GM12878 (cell line): Measurements from ENCODE around the gene DLGAP5. TPM values are rescaled to one million over a fixed set of nuclear protein-coding genes. Genes with fewer than 3 reads are reported as not detected.

Experiments
- BCLAF1 ChIP-seq: fragments of 450-650 bp; IDR thresholded peaks from 2 replicates; pipeline ENCODE4 v1.6.1; 2017; ENCODE audit warnings: antibody characterized with exemption, mild to moderate bottlenecking, moderate library complexity
- BRCA1 ChIP-seq: IDR thresholded peaks from 2 replicates; pipeline ENCODE4 v1.6.1; 2011; ENCODE audit warnings: low read depth, low read length, improper control_type of control experiment
- CEBPZ ChIP-seq: fragments of 150-350 bp; IDR thresholded peaks from 2 replicates; pipeline ENCODE4 v1.6.1; 2016; ENCODE audit warnings: low read depth, low read length
- ESRRA ChIP-seq: IDR thresholded peaks from 2 replicates; pipeline ENCODE4 v1.6.1; 2012; ENCODE audit warnings: mild to moderate bottlenecking, low read length, improper control_type of control experiment
- FOS ChIP-seq: IDR thresholded peaks from 3 replicates; pipeline ENCODE4 v1.6.1; 2011; ENCODE audit warnings: borderline replicate concordance; ENCODE audit not compliant: insufficient read length; ENCODE audit errors: extremely low read depth
- GABPA ChIP-seq: IDR thresholded peaks from 2 replicates; pipeline ENCODE4 v1.6.1; 2014; ENCODE audit warnings: antibody characterized with exemption, low read depth, mild to moderate bottlenecking, inconsistent platforms
- HSF1 ChIP-seq: fragments of 150-350 bp; IDR thresholded peaks from 2 replicates; pipeline ENCODE4 v1.6.1; 2014; ENCODE audit warnings: mild to moderate bottlenecking, low read depth, low read length
- IKZF2 ChIP-seq, 2 experiments: fragments of 450-650 bp; IDR thresholded peaks; 2 replicates each; pipeline ENCODE4 v1.6.1; 2017; ENCODE audit warnings: mild to moderate bottlenecking in 2 of 2, moderate library complexity in 2 of 2
- IRF3 ChIP-seq: fragments of 450-650 bp; IDR thresholded peaks from 2 replicates; pipeline ENCODE4 v1.6.1; 2014; ENCODE audit warnings: mild to moderate bottlenecking
- KAT2A ChIP-seq: conservative IDR thresholded peaks from 2 replicates; pipeline ENCODE4 v1.6.1; 2011; ENCODE audit warnings: low read depth, low read length; ENCODE audit not compliant: control insufficient read depth
- MXI1 ChIP-seq: fragments of 150-350 bp; IDR thresholded peaks from 2 replicates; pipeline ENCODE4 v1.6.1; 2011; ENCODE audit warnings: low read depth, mild to moderate bottlenecking, inconsistent platforms, low read length, improper control_type of control experiment
- NFXL1 ChIP-seq: fragments of 450-650 bp; IDR thresholded peaks from 2 replicates; pipeline ENCODE4 v1.6.1; 2017; ENCODE audit warnings: antibody characterized with exemption, mild to moderate bottlenecking, borderline replicate concordance
- NFYB ChIP-seq: IDR thresholded peaks from 2 replicates; pipeline ENCODE4 v1.6.1; 2011; ENCODE audit warnings: low read depth, mild to moderate bottlenecking, low read length, improper control_type of control experiment, moderate library complexity; ENCODE audit not compliant: insufficient read depth
- POLR2AphosphoS5 ChIP-seq: IDR thresholded peaks from 2 replicates; pipeline ENCODE4 v1.6.1; 2011; ENCODE audit warnings: mild to moderate bottlenecking, low read length, inconsistent platforms
- POU2F2 ChIP-seq: IDR thresholded peaks from 3 replicates; pipeline ENCODE4 v1.6.1; 2011; ENCODE audit warnings: low read depth, mild to moderate bottlenecking, low read length, borderline replicate concordance
- RB1 ChIP-seq: fragments of 450-650 bp; formaldehyde crosslinking; IDR thresholded peaks from 2 replicates; pipeline ENCODE4 v1.6.1; 2017; ENCODE audit warnings: mild to moderate bottlenecking, borderline replicate concordance
- TARDBP ChIP-seq: IDR thresholded peaks from 2 replicates; pipeline ENCODE4 v1.6.1; 2016; ENCODE audit warnings: borderline replicate concordance
- YY1 ChIP-seq: IDR thresholded peaks from 2 replicates; pipeline ENCODE4 v1.6.1; 2011; ENCODE audit warnings: low read depth, mild to moderate bottlenecking, low read length
- ZNF207 ChIP-seq: fragments of 450-650 bp; IDR thresholded peaks from 2 replicates; pipeline ENCODE4 v1.6.1; 2014; ENCODE audit warnings: antibody characterized with exemption, mild to moderate bottlenecking, borderline replicate concordance
- ZNF622 ChIP-seq: fragments of 450-650 bp; IDR thresholded peaks from 2 replicates; pipeline ENCODE4 v1.6.1; 2017; ENCODE audit warnings: mild to moderate bottlenecking, inconsistent platforms
- polyA plus RNA-seq, 11 experiments: library from polyadenylated mRNA; depleted of rRNA in 4 of 11; unstranded in 6 of 11; stranded (reverse) in 5 of 11; fragments of >200 nt; fragmentation: Nextera tagmentation in 4 of 11; fragmentation: Illumina TruSeq in 1 of 11; extraction: Ambion mirVana in 4 of 11; extraction: Trizol in 1 of 11; gene quantifications; 1 replicate in 1 of 11; 2 replicates in 10 of 11; pipeline versions ENCODE4 v1.2.1 to v1.2.3, GENCODE V29; 2011 to 2016; ENCODE audit warnings: inconsistent platforms in 2 of 11, missing spikeins in 2 of 11, low read depth in 1 of 11
- total RNA-seq, 4 experiments: library from RNA; depleted of rRNA in 3 of 4; stranded (reverse); fragments of >200 nt in 3 of 4; fragmentation: Illumina TruSeq in 1 of 4; extraction: Trizol in 1 of 4; gene quantifications; 2 replicates each; pipeline versions ENCODE4 v1.2.1 to v1.2.3, GENCODE V29; 2013 to 2021

The DLGAP5 gene
- total and polyA plus RNA-seq, 10 of the 15 experiments (the other 5 are each of a cell fraction or from before 2014, with no cell fraction given), result 40.9 to 106 (median 67.6) TPM

GRCh38 chr14:55191203-55192053 lies at the start of gene DLGAP5 (continued):
- TF ChIP-seq HSF1 (no peak), GABPA (peak; percentile 91), NFXL1 (no peak), CEBPZ (peak; percentile 47; the same call in 1 of the 2 replicates), BRCA1 (no peak), POLR2AphosphoS5 (peak; percentile 68), IRF3 (peak; percentile 87), MXI1 (peak; percentile 94), IKZF2 (IDR thresholded peaks at IDR 0.05) (no peak), ESRRA (no peak), ZNF207 (no peak), RB1 (peak; percentile 92; the same call in 1 of the 2 replicates), BCLAF1 (no peak), FOS (peak; percentile 41), KAT2A (no peak), ZNF622 (no peak), POU2F2 (peak; percentile 94), YY1 (no peak), NFYB (peak; percentile 99), TARDBP (no peak)
